Astrocyte (in vitro differentiated cells and primary cell): ENCODE measurements around the gene FAM200B. TPM values are rescaled to one million over a fixed set of nuclear protein-coding genes. Genes with fewer than 3 reads are reported as not detected.

Source experiments
- DNase-seq: peaks from one replicate; pipeline ENCODE4 v3.0.0-alpha.2; 2010; ENCODE audit warnings: low read depth
- FAIRE-seq: peaks from 2 replicates; lab custom pipeline; 2011; peaks lifted over from hg19 to GRCh38; lab: Jason Lieb, UNC
- H2AFZ ChIP-seq: 2 replicates; pipeline ENCODE4 v1.6.0; 2012; ENCODE audit warnings: low read depth, low read length, inconsistent platforms
- H3K27ac ChIP-seq: 2 replicates; pipeline ENCODE4 v1.5.1; 2011; ENCODE audit warnings: low read depth, low read length, inconsistent platforms
- H3K27me3 ChIP-seq: 2 replicates; pipeline ENCODE4 v1.6.0; 2011; ENCODE audit warnings: low read length, inconsistent platforms; ENCODE audit not compliant: insufficient read depth
- H3K36me3 ChIP-seq: 2 replicates; pipeline ENCODE4 v1.5.1; 2011; ENCODE audit warnings: low read length, inconsistent platforms; ENCODE audit not compliant: insufficient read depth
- H3K4me1 ChIP-seq: 2 replicates; pipeline ENCODE4 v1.5.1; 2011; ENCODE audit warnings: low read length, inconsistent platforms; ENCODE audit not compliant: insufficient read depth
- H3K4me2 ChIP-seq: 2 replicates; pipeline ENCODE4 v1.6.0; 2012; ENCODE audit warnings: low read length, inconsistent platforms
- H3K4me3 ChIP-seq: 2 replicates; pipeline ENCODE4 v1.5.1; 2011; ENCODE audit warnings: low read depth, mild to moderate bottlenecking, low read length, inconsistent platforms; ENCODE audit not compliant: insufficient read depth
- H3K79me2 ChIP-seq: 2 replicates; pipeline ENCODE4 v1.6.0; 2012; ENCODE audit warnings: mild to moderate bottlenecking, low read length, inconsistent platforms; ENCODE audit not compliant: insufficient read depth
- H3K9ac ChIP-seq: 2 replicates; pipeline ENCODE4 v1.6.0; 2012; ENCODE audit warnings: mild to moderate bottlenecking, low read length, inconsistent platforms
- H3K9me3 ChIP-seq: 2 replicates; pipeline ENCODE4 v1.5.1; 2012; ENCODE audit warnings: low read depth, mild to moderate bottlenecking, low read length, inconsistent platforms; ENCODE audit not compliant: insufficient read depth
- H4K20me1 ChIP-seq: 2 replicates; pipeline ENCODE4 v1.6.0; 2012; ENCODE audit warnings: low read length, inconsistent platforms; ENCODE audit not compliant: insufficient read depth
- H3K27ac Mint-ChIP-seq: one replicate; pipeline ENCODE4 v1.8.0; 2021; ENCODE audit warnings: mild to moderate bottlenecking, mixed read lengths; ENCODE audit not compliant: unreplicated experiment
- H3K27me3 Mint-ChIP-seq: one replicate; pipeline ENCODE4 v1.8.0; 2021; ENCODE audit warnings: low read depth, mixed read lengths; ENCODE audit not compliant: unreplicated experiment
- H3K36me3 Mint-ChIP-seq: one replicate; pipeline ENCODE4 v1.8.0; 2021; ENCODE audit warnings: low read depth, mixed read lengths; ENCODE audit not compliant: unreplicated experiment
- H3K4me1 Mint-ChIP-seq: one replicate; pipeline ENCODE4 v1.8.0; 2021; ENCODE audit warnings: low read depth, mixed read lengths; ENCODE audit not compliant: unreplicated experiment
- H3K4me3 Mint-ChIP-seq: one replicate; pipeline ENCODE4 v1.8.0; 2021; ENCODE audit warnings: mild to moderate bottlenecking, moderate library complexity, mixed read lengths; ENCODE audit not compliant: unreplicated experiment
- H3K9me3 Mint-ChIP-seq: one replicate; pipeline ENCODE4 v1.8.0; 2021; ENCODE audit warnings: mild to moderate bottlenecking, mixed read lengths; ENCODE audit not compliant: unreplicated experiment
- CTCF ChIP-seq: IDR thresholded peaks from 2 replicates; pipeline ENCODE4 v1.5.1; 2011; ENCODE audit warnings: low read depth, mild to moderate bottlenecking, inconsistent platforms, low read length, moderate library complexity; ENCODE audit not compliant: insufficient read depth
- EZH2 ChIP-seq: IDR thresholded peaks from 2 replicates; pipeline ENCODE4 v1.6.1; 2012; ENCODE audit warnings: mild to moderate bottlenecking, low read length, inconsistent platforms; ENCODE audit not compliant: insufficient read depth
- total RNA-seq: library from RNA; stranded (reverse); gene quantifications from 2 replicates; pipeline ENCODE4 v1.2.1, GENCODE V29; 2021

FAM200B gene
- total RNA-seq, 1 donor from 2014 or later = 74.7 TPM

DNA sequence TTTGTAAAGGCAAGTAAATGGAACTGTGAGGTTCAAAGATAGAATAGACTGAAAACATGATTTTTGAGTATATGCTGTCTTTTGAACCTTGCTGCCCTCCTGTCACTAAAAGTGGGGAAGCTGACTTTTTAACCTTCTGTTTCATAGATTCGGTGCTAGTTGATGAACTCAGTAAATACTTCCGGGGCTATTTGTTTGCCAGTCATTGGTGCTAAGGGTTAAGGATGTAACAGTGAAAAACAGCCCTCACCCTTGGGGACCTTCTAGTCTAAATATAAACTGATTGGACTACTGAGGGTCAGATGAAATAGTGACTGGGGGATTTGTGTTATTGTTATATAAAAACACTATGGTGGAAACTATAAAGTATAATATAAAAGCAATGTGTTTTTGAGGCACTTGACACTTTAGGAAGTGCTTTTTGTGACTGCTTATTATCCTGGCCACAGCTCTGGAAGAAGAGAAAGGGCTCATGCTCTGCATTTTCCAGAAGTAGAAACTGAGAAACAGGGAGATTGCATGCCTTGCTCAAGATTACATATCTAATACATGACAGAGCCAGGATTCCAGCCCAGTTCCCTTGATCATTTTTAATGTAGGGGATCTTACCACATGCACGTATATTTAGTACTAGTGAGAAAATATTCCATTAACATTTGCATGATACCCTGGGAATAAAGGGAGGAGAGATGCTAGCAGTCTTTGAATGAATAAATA is 25.2 kb downstream of the FAM200B start:
- Mint-ChIP-seq H3K9me3 (peaks cover 4% of the 10 kb centered on the region), H3K36me3 (peaks cover 2% of the 10 kb centered on the region), H3K4me3 (no peak overlapping the region), H3K27ac (no peak overlapping the region), H3K4me1 (peaks cover 5% of the 10 kb centered on the region), H3K27me3 (peaks cover 10% of the 10 kb centered on the region)
- Histone ChIP-seq H3K79me2 (no peaks in the 10 kb centered on the region), H3K36me3 (no peaks in the 10 kb centered on the region), H3K4me3 (no peak overlapping the region), H4K20me1 (peaks cover 5% of the 10 kb centered on the region), H3K9ac (no peak overlapping the region), H3K9me3 (no peaks in the 10 kb centered on the region), H3K4me2 (no peak overlapping the region), H3K27me3 (no peaks in the 10 kb centered on the region), H3K27ac (no peak overlapping the region), H3K4me1 (peaks cover 7% of the 10 kb centered on the region), H2AFZ (no peak overlapping the region)
- DNase-seq (no peak), FAIRE-seq (no peak)
- TF ChIP-seq EZH2 = no peak
- no peak for TF ChIP-seq CTCF

DNA sequence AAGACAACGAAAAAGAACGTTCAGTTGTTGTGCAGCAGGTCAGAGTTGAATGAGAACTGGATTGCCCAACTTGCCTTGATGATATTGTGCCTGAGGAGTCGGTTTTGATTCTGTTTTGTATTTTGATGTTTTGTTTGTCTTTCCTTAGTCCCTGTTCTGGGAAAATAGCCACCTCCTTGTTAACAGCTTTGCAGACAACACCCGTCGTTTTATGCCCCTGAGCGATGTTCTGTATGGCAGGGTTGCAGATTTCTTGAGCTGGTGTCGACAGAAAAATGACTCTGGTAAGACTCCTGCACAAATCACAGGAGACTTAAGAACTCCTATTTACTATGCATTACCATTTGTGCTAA is 25.7 kb downstream of the FAM200B start:
- Histone ChIP-seq H3K4me1 (peaks cover 5% of the 10 kb centered on the region), H3K27ac (no peak overlapping the region), H3K36me3 (no peaks in the 10 kb centered on the region), H4K20me1 (peaks cover 5% of the 10 kb centered on the region), H2AFZ (no peak overlapping the region), H3K9ac (no peak overlapping the region), H3K79me2 (no peaks in the 10 kb centered on the region), H3K27me3 (no peaks in the 10 kb centered on the region), H3K9me3 (no peaks in the 10 kb centered on the region), H3K4me3 (no peak overlapping the region), H3K4me2 (no peak overlapping the region)
- no peak overlapping the region for H3K4me3 Mint-ChIP-seq
- FAIRE-seq (no peak), DNase-seq (no peak)
- no peak overlapping the region for H3K27ac Mint-ChIP-seq
- peaks cover 5% of the 10 kb centered on the region for H3K4me1 Mint-ChIP-seq
- TF ChIP-seq EZH2 (no peak), CTCF (no peak)
- H3K36me3 Mint-ChIP-seq = peaks cover 2% of the 10 kb centered on the region
- H3K9me3 Mint-ChIP-seq = peaks cover 4% of the 10 kb centered on the region
- peaks cover 10% of the 10 kb centered on the region for H3K27me3 Mint-ChIP-seq

- Mint-ChIP-seq H3K27ac (no peak overlapping the region), H3K9me3 (no peaks in the 10 kb centered on the region), H3K4me1 (peaks cover 18% of the 10 kb centered on the region), H3K36me3 (no peaks in the 10 kb centered on the region), H3K27me3 (no peaks in the 10 kb centered on the region), H3K4me3 (no peak overlapping the region)
- Histone ChIP-seq H3K79me2 (no peaks in the 10 kb centered on the region), H3K4me1 (peaks cover 11% of the 10 kb centered on the region), H3K27me3 (no peaks in the 10 kb centered on the region), H3K27ac (no peak overlapping the region), H3K9ac (no peak overlapping the region), H3K4me3 (no peak overlapping the region), H3K36me3 (no peaks in the 10 kb centered on the region), H3K9me3 (no peaks in the 10 kb centered on the region), H4K20me1 (no peaks in the 10 kb centered on the region), H3K4me2 (no peak overlapping the region), H2AFZ (no peak overlapping the region)
- DNase-seq (no peak), FAIRE-seq (no peak)
- no peak for TF ChIP-seq CTCF
- TF ChIP-seq EZH2 = no peak
Measured at GRCh38 chr4:15711762-15712161, 30.1 kb downstream of the FAM200B start.
